Body of pancreas (tissue), 4 donors: ENCODE data around the gene MUC5B. TPM values are rescaled to one million over a fixed set of nuclear protein-coding genes. Genes with fewer than 3 reads are reported as not detected.
"Not testable (repeated sequence)": the region's sequence is repeated elsewhere in the genome, so short reads cannot be mapped to it uniquely, and the experiment has no call there.

Experiments used
- ATAC-seq: fragments of 150-250 bp; one replicate; pipeline ENCODE4 v1.9.1; 2016
- DNase-seq, 4 donors: peaks; one replicate each; pipeline ENCODE4 v3.0.0-alpha.2; 2019
- H3K27ac ChIP-seq, 4 donors: fragments of 200-600 bp; sonication (generic); 1 replicate in 3 of 4; 2 replicates in 1 of 4; pipeline versions ENCODE4 v1.5.1 to v1.6.1; 2016 to 2019; ENCODE audit warnings: mild to moderate bottlenecking in 1 of 4, mixed read lengths in 1 of 4, moderate library complexity in 1 of 4
- H3K27me3 ChIP-seq, 2 donors: fragments of 200-600 bp; sonication (generic); one replicate each; pipeline ENCODE4 v1.6.0; 2016; ENCODE audit warnings: mild to moderate bottlenecking in 1 of 2
- H3K36me3 ChIP-seq, 2 donors: fragments of 200-600 bp; sonication (generic); replicated peaks in 1 of 2; 2 replicates each; pipeline ENCODE4 v1.5.1; 2016; ENCODE audit warnings: low read depth in 2 of 2; ENCODE audit not compliant: insufficient read depth in 1 of 2
- H3K4me1 ChIP-seq: fragments of 200-600 bp; sonication (generic); one replicate; pipeline ENCODE4 v1.6.0; 2016
- H3K4me3 ChIP-seq, 2 donors: fragments of 200-600 bp; sonication (generic); 1 replicate in 1 of 2; 2 replicates in 1 of 2; pipeline ENCODE4 v1.5.1; 2016 to 2019
- H3K9me3 ChIP-seq, 3 donors: fragments of 200-600 bp; sonication (generic); 1 replicate in 2 of 3; 2 replicates in 1 of 3; pipeline ENCODE4 v1.5.1; 2016
- CTCF ChIP-seq, 7 experiments: fragments of 450-650 bp in 4 of 7; fragments of 200-600 bp in 3 of 7; sonication (generic) in 3 of 7; IDR thresholded peaks; one replicate each; pipeline ENCODE4 v1.5.1; 2016 to 2019; ENCODE audit warnings: antibody characterized with exemption in 7 of 7
- POLR2A ChIP-seq, 3 donors: fragments of 450-650 bp; IDR thresholded peaks; one replicate each; pipeline ENCODE4 v1.6.1; 2016; ENCODE audit warnings: antibody characterized with exemption in 3 of 3, mild to moderate bottlenecking in 2 of 3
- WGBS, 2 donors: methylation state at CpG; one replicate each; pipeline ENCODE4 v1.1.5; 2017; 5-methylcytosine and 5-hydroxymethylcytosine counted together
- intact Hi-C: fragments of 100-400 bp; cut with DNase I; formaldehyde crosslinking; loops from one replicate; pipeline ENCODE4 v1.15.1; 2023
- total RNA-seq, 2 donors: library from RNA; depleted of rRNA; stranded (reverse); fragments of >200 nt; gene quantifications; one replicate each; pipeline ENCODE4 v1.1.0, GENCODE V29; 2016

The MUC5B gene
- total RNA-seq, 2 donors from 2014 or later: 4.6 to 11.4 TPM

DNA sequence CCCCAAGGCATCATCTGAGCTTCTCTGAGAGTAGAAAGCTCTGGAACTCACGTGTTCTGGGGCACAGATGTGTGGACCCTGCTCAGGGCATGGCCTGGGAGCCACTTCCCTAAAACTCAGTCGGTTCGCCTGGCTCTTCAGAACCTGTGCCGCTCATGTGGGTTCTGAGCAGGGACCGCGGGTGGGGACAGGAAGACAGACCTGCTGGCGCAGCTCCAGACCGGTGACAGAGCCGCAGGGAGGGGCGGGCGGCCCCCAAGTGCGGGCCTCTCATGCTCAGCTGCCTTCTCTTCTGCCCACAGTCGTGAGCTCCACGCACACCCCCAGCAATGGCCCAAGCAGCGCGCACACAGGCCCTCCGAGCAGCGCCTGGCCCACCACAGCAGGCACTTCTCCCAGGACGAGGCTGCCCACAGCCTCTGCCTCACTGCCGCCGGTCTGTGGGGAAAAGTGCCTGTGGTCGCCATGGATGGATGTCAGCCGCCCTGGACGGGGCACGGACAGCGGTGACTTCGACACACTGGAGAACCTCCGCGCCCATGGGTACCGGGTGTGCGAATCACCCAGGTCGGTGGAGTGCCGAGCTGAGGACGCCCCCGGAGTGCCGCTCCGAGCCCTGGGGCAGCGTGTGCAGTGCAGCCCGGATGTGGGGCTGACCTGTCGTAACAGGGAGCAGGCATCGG is 40.9 kb upstream of the MUC5B start:
- intact Hi-C loops: no loop called here
- no peak for ATAC-seq
- H3K27ac ChIP-seq: no peak overlapping the region
- TF ChIP-seq POLR2A (IDR thresholded peaks at IDR 0.05) (no peak), CTCF (IDR thresholded peaks at IDR 0.05) (no peak)
- no peak for DNase-seq
- no peaks in the 10 kb centered on the region for H3K36me3 ChIP-seq
- no peak overlapping the region for H3K4me3 ChIP-seq
- no peaks in the 10 kb centered on the region for H3K4me1 ChIP-seq
- H3K9me3 ChIP-seq: no peaks in the 10 kb centered on the region
- no peaks in the 10 kb centered on the region for H3K27me3 ChIP-seq
- 70% methylated on average over 27 of the region's 41 CpGs; no CpG with 5 or more reads in 1 of the 2 donors for WGBS, 2 donors

DNA sequence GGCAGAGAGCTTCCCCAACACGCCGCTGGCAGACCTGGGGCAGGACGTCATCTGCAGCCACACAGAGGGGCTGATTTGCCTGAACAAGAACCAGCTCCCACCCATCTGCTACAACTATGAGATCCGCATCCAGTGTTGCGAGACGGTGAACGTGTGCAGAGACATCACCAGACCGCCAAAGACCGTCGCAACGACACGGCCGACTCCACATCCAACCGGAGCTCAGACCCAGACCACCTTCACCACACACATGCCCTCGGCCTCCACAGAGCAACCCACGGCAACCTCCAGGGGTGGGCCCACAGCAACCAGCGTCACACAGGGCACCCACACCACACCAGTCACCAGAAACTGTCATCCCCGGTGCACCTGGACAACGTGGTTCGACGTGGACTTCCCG is 38.7 kb upstream of the MUC5B start:
- H3K9me3 ChIP-seq, intact Hi-C loops, H3K27ac ChIP-seq, H3K4me1 ChIP-seq, H3K4me3 ChIP-seq, H3K36me3 ChIP-seq, DNase-seq, ATAC-seq, H3K27me3 ChIP-seq: not testable (repeated sequence)
- WGBS, 2 donors: 88 to 89% methylated on average over 11 to 14 of the region's 22 CpGs

DNA sequence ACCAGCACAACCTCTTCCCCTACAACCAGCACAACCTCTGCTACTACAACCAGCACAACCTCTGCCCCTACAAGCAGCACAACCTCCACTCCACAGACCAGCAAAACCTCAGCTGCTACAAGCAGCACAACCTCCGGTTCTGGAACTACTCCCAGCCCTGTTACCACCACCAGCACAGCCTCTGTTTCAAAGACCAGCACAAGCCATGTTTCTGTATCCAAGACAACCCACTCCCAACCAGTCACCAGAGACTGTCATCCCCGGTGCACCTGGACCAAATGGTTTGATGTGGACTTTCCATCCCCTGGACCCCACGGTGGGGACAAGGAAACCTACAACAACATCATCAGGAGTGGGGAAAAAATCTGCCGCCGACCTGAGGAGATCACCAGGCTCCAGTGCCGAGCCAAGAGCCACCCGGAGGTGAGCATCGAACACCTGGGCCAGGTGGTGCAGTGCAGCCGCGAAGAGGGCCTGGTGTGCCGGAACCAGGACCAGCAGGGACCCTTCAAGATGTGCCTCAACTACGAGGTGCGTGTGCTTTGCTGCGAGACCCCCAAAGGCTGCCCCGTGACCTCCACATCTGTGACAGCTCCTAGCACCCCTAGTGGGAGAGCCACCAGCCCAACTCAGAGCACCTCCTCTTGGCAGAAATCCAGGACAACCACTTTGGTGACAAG is 34.3 kb upstream of the MUC5B start:
- H3K27ac ChIP-seq, intact Hi-C loops, H3K4me1 ChIP-seq, ATAC-seq, H3K4me3 ChIP-seq, H3K27me3 ChIP-seq, H3K36me3 ChIP-seq, H3K9me3 ChIP-seq: not testable (repeated sequence)
- peak in 1 of 4 donors; percentile 8 for DNase-seq
- WGBS, 2 donors: 56 to 69% methylated on average over 2 to 14 of the region's 15 CpGs

DNA sequence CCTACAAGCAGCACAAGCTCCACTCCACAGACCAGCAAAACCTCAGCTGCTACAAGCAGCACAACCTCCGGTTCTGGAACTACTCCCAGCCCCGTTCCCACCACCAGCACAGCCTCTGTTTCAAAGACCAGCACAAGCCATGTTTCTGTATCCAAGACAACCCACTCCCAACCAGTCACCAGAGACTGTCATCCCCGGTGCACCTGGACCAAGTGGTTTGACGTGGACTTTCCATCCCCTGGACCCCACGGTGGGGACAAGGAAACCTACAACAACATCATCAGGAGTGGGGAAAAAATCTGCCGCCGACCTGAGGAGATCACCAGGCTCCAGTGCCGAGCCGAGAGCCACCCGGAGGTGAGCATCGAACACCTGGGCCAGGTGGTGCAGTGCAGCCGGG is 33.0 kb upstream of the MUC5B start:
- H3K9me3 ChIP-seq, H3K27me3 ChIP-seq, H3K27ac ChIP-seq, ATAC-seq, H3K4me1 ChIP-seq, H3K36me3 ChIP-seq, intact Hi-C loops, H3K4me3 ChIP-seq, DNase-seq: not testable (repeated sequence)
- 59 to 69% methylated on average over 5 to 6 of the region's 12 CpGs for WGBS, 2 donors

- intact Hi-C loops, H3K27me3 ChIP-seq, H3K9me3 ChIP-seq, H3K27ac ChIP-seq, H3K4me1 ChIP-seq, H3K4me3 ChIP-seq, ATAC-seq, H3K36me3 ChIP-seq: not testable (repeated sequence)
- DNase-seq: peak in 1 of 4 donors; percentile 2
- WGBS, 2 donors: 66 to 80% methylated on average over 15 to 22 of the region's 22 CpGs
Observed at GRCh38 chr11:1191786-1192470, 30.9 kb upstream of the MUC5B start.

DNA sequence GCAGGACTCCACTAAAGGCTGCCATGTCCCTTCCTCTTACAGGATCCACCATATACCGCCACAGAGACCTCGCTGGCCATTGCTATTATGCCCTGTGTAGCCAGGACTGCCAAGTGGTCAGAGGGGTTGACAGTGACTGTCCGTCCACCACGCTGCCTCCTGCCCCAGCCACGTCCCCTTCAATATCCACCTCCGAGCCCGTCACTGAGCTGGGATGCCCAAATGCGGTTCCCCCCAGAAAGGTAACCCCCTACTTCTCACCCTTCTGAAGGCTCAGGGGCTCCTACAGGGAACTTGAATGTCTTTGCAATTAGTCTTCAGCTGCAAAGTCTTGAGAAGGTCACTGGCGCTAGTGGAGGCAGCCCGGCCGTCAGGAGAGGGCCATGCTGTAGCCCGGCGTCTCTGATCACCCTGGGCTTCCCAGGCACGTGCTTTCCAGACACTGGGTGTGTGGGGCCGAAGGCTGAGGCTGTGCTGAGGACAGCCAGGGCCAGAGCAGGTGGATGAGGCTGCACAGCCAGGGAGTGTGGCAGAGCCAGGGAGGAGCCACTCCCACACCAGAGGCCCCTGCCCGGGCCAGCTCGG is 30.0 kb upstream of the MUC5B start:
- ATAC-seq: no peak
- H3K4me3 ChIP-seq: no peak overlapping the region
- H3K4me1 ChIP-seq: no peaks in the 10 kb centered on the region
- no peaks in the 10 kb centered on the region for H3K9me3 ChIP-seq
- no peak for TF ChIP-seq POLR2A (IDR thresholded peaks at IDR 0.05)
- TF ChIP-seq CTCF (IDR thresholded peaks at IDR 0.05): no peak
- DNase-seq: peak in 2 of 4 donors; percentile 0 to 5
- H3K27ac ChIP-seq: no peak overlapping the region
- intact Hi-C loops: no loop called here
- H3K36me3 ChIP-seq: no peaks in the 10 kb centered on the region
- peaks cover 0 to under 1% of the 10 kb centered on the region in 2 donors for H3K27me3 ChIP-seq
- 70 to 84% methylated on average over 9 to 17 of the region's 17 CpGs for WGBS, 2 donors
